ENCODE results near the gene MYL5. TPM values are rescaled to one million over a fixed set of nuclear protein-coding genes. Genes with fewer than 3 reads are reported as not detected.

The MYL5 gene
- total and polyA plus RNA-seq, 4 donors = 2.4 to 5.0 (median 4.7) TPM

- H3K27ac ChIP-seq (ENCODE audit: low read depth in 1 of 2, low read length in 2 of 2) = no peak overlapping the region
- H3K27me3 ChIP-seq (ENCODE audit: control insufficient read depth in 4 of 4, insufficient read depth in 4 of 4, low read length in 3 of 4) = no peaks in the 10 kb centered on the region
- TF ChIP-seq RXRA (IDR thresholded peaks at IDR 0.05) (no peak), GABPA (IDR thresholded peaks at IDR 0.05 in 1 of 2, conservative IDR thresholded peaks at IDR 0.05 in 1 of 2) (no peak), JUND (IDR thresholded peaks at IDR 0.05) (no peak), EGR1 (IDR thresholded peaks at IDR 0.05; ENCODE audit: low read depth in 2 of 2) (no peak), HNF4A (conservative IDR thresholded peaks at IDR 0.05) (no peak), REST (IDR thresholded peaks at IDR 0.05) (no peak), FOXA1 (IDR thresholded peaks at IDR 0.05) (no peak), ZBTB33 (IDR thresholded peaks at IDR 0.05) (no peak), RAD21 (IDR thresholded peaks at IDR 0.05) (no peak), HNF4G (IDR thresholded peaks at IDR 0.05) (no peak)
- peaks cover 0 to 4% (median 0%) of the 10 kb centered on the region in 4 donors for H3K9me3 ChIP-seq (ENCODE audit: control insufficient read depth in 4 of 4, low read length in 3 of 4)
- no peak overlapping the region for H3K9ac ChIP-seq (ENCODE audit: low read depth in 1 of 2, low read length in 2 of 2)
- 71% methylated on average over 9 of the region's 9 CpGs for WGBS
- no peaks in the 10 kb centered on the region for H3K36me3 ChIP-seq (ENCODE audit: control insufficient read depth in 4 of 4, insufficient read depth in 3 of 4, low read depth in 1 of 4, low read length in 3 of 4)
- H3K4me3 ChIP-seq (ENCODE audit: low read depth in 1 of 3, low read length in 3 of 3) = no peak overlapping the region
- H3K4me1 ChIP-seq (ENCODE audit: control insufficient read depth in 4 of 4, insufficient read depth in 4 of 4, low read length in 3 of 4) = no peaks in the 10 kb centered on the region
- DNase-seq (ENCODE audit: low spot score) = no peak
Observed at GRCh38 chr4:630656-631055, 43.7 kb upstream of the MYL5 start.

GRCh38 chr4:632196-632790, 42.0 kb upstream of the MYL5 start:
- Histone ChIP-seq H3K27me3 (ENCODE audit: control insufficient read depth in 4 of 4, insufficient read depth in 4 of 4, low read length in 3 of 4) (no peaks in the 10 kb centered on the region), H3K4me3 (ENCODE audit: low read depth in 1 of 3, low read length in 3 of 3) (no peak overlapping the region), H3K27ac (ENCODE audit: low read depth in 1 of 2, low read length in 2 of 2) (no peak overlapping the region), H3K9ac (ENCODE audit: low read depth in 1 of 2, low read length in 2 of 2) (no peak overlapping the region), H3K9me3 (ENCODE audit: control insufficient read depth in 4 of 4, low read length in 3 of 4) (peaks cover 0 to 4% (median 0%) of the 10 kb centered on the region in 4 donors), H3K36me3 (ENCODE audit: control insufficient read depth in 4 of 4, insufficient read depth in 3 of 4, low read depth in 1 of 4, low read length in 3 of 4) (no peaks in the 10 kb centered on the region), H3K4me1 (ENCODE audit: control insufficient read depth in 4 of 4, insufficient read depth in 4 of 4, low read length in 3 of 4) (no peaks in the 10 kb centered on the region)
- DNase-seq (ENCODE audit: low spot score) = no peak
- WGBS = 88% methylated on average over 16 of the region's 16 CpGs
- no peak for TF ChIP-seq REST (IDR thresholded peaks at IDR 0.05)
- TF ChIP-seq SP1 (IDR thresholded peaks at IDR 0.05) = no peak
- no peak for TF ChIP-seq RXRA (IDR thresholded peaks at IDR 0.05)
- TF ChIP-seq ZBTB33 (IDR thresholded peaks at IDR 0.05) = no peak

All from liver (tissue), 9 donors.